ENCODE measurements around the gene AQP2.

- TF ChIP-seq POLR2A (IDR thresholded peaks at IDR 0.05; ENCODE audit: low read length) (peak; percentile 21), GATA1 (IDR thresholded peaks at IDR 0.05; ENCODE audit: low read depth, low read length) (no peak)
Measured at GRCh38 chr12:49950273-49951251, at the start of gene AQP2.

Measured in erythroblast (primary cell).